ENCODE data around the gene ACTL8.

The ACTL8 gene

GRCh38 chr1:17810668-17811067 lies 55.5 kb downstream of the ACTL8 start:
- DNase-seq = no peak

GRCh38 chr1:17816511-17816910 lies 61.4 kb downstream of the ACTL8 start:
- no peak for DNase-seq

GRCh38 chr1:17819129-17819802 lies 64.1 kb downstream of the ACTL8 start:
- peak; percentile 27 for DNase-seq

GRCh38 chr1:17820198-17820597 lies 65.1 kb downstream of the ACTL8 start:
- DNase-seq = no peak

- no peak for DNase-seq
These were observed 67.8 kb downstream of the ACTL8 start for GRCh38 chr1:17822741-17823426.

- no peak for DNase-seq
These were observed 70.4 kb downstream of the ACTL8 start for GRCh38 chr1:17825273-17826164.

GRCh38 chr1:17826165-17826488 lies 71.0 kb downstream of the ACTL8 start:
- DNase-seq = no peak

GRCh38 chr1:17828991-17829390 lies 73.9 kb downstream of the ACTL8 start:
- no peak for DNase-seq

GRCh38 chr1:17829579-17829978 lies 74.4 kb downstream of the ACTL8 start:
- DNase-seq = peak; percentile 88

- DNase-seq = no peak
These were observed 76.5 kb downstream of the ACTL8 start for GRCh38 chr1:17831597-17831996.

GRCh38 chr1:17833661-17834501 lies 78.7 kb downstream of the ACTL8 start:
- DNase-seq = no peak

GRCh38 chr1:17834561-17835100 lies 79.5 kb downstream of the ACTL8 start:
- DNase-seq = no peak

GRCh38 chr1:17837233-17838030 lies 82.3 kb downstream of the ACTL8 start:
- no peak for DNase-seq

- no peak for DNase-seq
These were observed 84.6 kb downstream of the ACTL8 start for GRCh38 chr1:17839641-17840196.

- no peak for DNase-seq
These were observed 86.8 kb downstream of the ACTL8 start for GRCh38 chr1:17841944-17842343.

- DNase-seq = no peak
These were observed 87.6 kb downstream of the ACTL8 start for GRCh38 chr1:17842686-17843085.

- DNase-seq = peak; percentile 95
These were observed 89.2 kb downstream of the ACTL8 start for GRCh38 chr1:17844185-17844826.

- no peak for DNase-seq
These were observed 90.5 kb downstream of the ACTL8 start for GRCh38 chr1:17845583-17845982.

- no peak for DNase-seq
These were observed 91.2 kb downstream of the ACTL8 start for GRCh38 chr1:17846341-17846740.

GRCh38 chr1:17847111-17847510 lies 92.0 kb downstream of the ACTL8 start:
- peak; percentile 93 for DNase-seq

- DNase-seq = no peak
These were observed 94.1 kb downstream of the ACTL8 start for GRCh38 chr1:17849216-17849615.
